Measurements from ENCODE around the gene C20orf96.
"Not testable (repeated sequence)": the region's sequence is repeated elsewhere in the genome, so short reads cannot be mapped to it uniquely, and the experiment has no call there.

C20orf96 gene

GRCh38 chr20:290084-290831 lies at the start of gene C20orf96:
Gene C20orf96, minus strand, starts transcription at chr20:290750. Its CDS starts 140 bp downstream, at chr20:290610.
- DNase-seq, result peak; percentile 58

- DNase-seq, result not testable (repeated sequence)
Measured at GRCh38 chr20:336040-336439, 45.5 kb upstream of the C20orf96 start.

- no peak for DNase-seq
Measured at GRCh38 chr20:334578-334977, 44.0 kb upstream of the C20orf96 start.

GRCh38 chr20:330233-331149 lies 39.9 kb upstream of the C20orf96 start:
- peak; percentile 23 for DNase-seq

- no peak for DNase-seq
Measured at GRCh38 chr20:329851-330232, 39.3 kb upstream of the C20orf96 start.

GRCh38 chr20:328975-329695 lies 38.6 kb upstream of the C20orf96 start:
- DNase-seq, result no peak

GRCh38 chr20:328027-328974 lies 37.8 kb upstream of the C20orf96 start:
- DNase-seq, result no peak

- DNase-seq, result peak; percentile 38
Measured at GRCh38 chr20:327186-328026, 36.9 kb upstream of the C20orf96 start.

- no peak for DNase-seq
Measured at GRCh38 chr20:326645-327185, 36.2 kb upstream of the C20orf96 start.

GRCh38 chr20:325889-326644 lies 35.5 kb upstream of the C20orf96 start:
- DNase-seq, result peak; percentile 30

GRCh38 chr20:325045-325888 lies 34.7 kb upstream of the C20orf96 start, which contains the start of gene SOX12:
Gene SOX12, plus strand, starts transcription at chr20:325552. Its CDS starts 373 bp downstream, at chr20:325925.
- peak; percentile 81 for DNase-seq

- DNase-seq, result peak; percentile 77
Measured at GRCh38 chr20:324177-325044, 33.9 kb upstream of the C20orf96 start.

- DNase-seq, result no peak
Measured at GRCh38 chr20:316316-317068, 25.9 kb upstream of the C20orf96 start.

GRCh38 chr20:313948-314347 lies 23.4 kb upstream of the C20orf96 start:
- no peak for DNase-seq

- no peak for DNase-seq
Measured at GRCh38 chr20:313402-313801, 22.9 kb upstream of the C20orf96 start.

GRCh38 chr20:312866-313265 lies 22.3 kb upstream of the C20orf96 start:
- no peak for DNase-seq

- no peak for DNase-seq
Measured at GRCh38 chr20:312067-312466, 21.5 kb upstream of the C20orf96 start.

Data from NCI-H524 treated with DMSO at 0.1 percent for 48 hours (cell line).